Gastroesophageal sphincter (tissue), 4 donors: Measurements from ENCODE around the gene STMN3. TPM values are rescaled to one million over a fixed set of nuclear protein-coding genes. Genes with fewer than 3 reads are reported as not detected.

Experiments used
- ATAC-seq: fragments of 150-250 bp; one replicate; pipeline ENCODE4 v1.9.1; 2016; ENCODE audit warnings: mild to moderate bottlenecking, moderate library complexity
- H3K27ac ChIP-seq, 4 donors: fragments of 200-600 bp; sonication (generic) in 3 of 4; 1 replicate in 3 of 4; 2 replicates in 1 of 4; pipeline ENCODE4 v1.5.1; 2016 to 2019
- H3K27me3 ChIP-seq: fragments of 200-600 bp; sonication (generic); one replicate; pipeline ENCODE4 v1.5.1; 2019
- H3K36me3 ChIP-seq, 2 donors: fragments of 200-600 bp; sonication (generic); one replicate each; pipeline ENCODE4 v1.5.1; 2019; ENCODE audit warnings: control low read depth in 1 of 2
- H3K4me1 ChIP-seq, 3 donors: fragments of 200-600 bp; sonication (generic); 1 replicate in 2 of 3; 2 replicates in 1 of 3; pipeline ENCODE4 v1.5.1; 2016 to 2019; ENCODE audit warnings: control low read depth in 2 of 3
- H3K4me3 ChIP-seq, 2 donors: fragments of 200-600 bp; sonication (generic); one replicate each; pipeline ENCODE4 v1.5.1; 2019; ENCODE audit warnings: mild to moderate bottlenecking in 1 of 2, moderate library complexity in 1 of 2
- H3K9me3 ChIP-seq, 3 donors: fragments of 200-600 bp; sonication (generic); one replicate each; pipeline ENCODE4 v1.5.1; 2017 to 2019; ENCODE audit warnings: control low read depth in 2 of 3
- EP300 ChIP-seq: sonication (generic); formaldehyde crosslinking; IDR thresholded peaks from one replicate; pipeline ENCODE4 v1.6.1; 2017; ENCODE audit warnings: antibody characterized with exemption, mild to moderate bottlenecking
- POLR2A ChIP-seq, 2 donors: fragments of 450-650 bp; IDR thresholded peaks; one replicate each; pipeline ENCODE4 v1.6.1; 2017; ENCODE audit warnings: antibody characterized with exemption in 2 of 2, mild to moderate bottlenecking in 2 of 2, moderate library complexity in 1 of 2
- POLR2AphosphoS5 ChIP-seq: sonication (generic); formaldehyde crosslinking; IDR thresholded peaks from one replicate; pipeline ENCODE4 v1.6.1; 2017; ENCODE audit warnings: antibody characterized with exemption
- WGBS, 2 donors: methylation state at CpG; one replicate each; pipeline ENCODE4 v1.1.5; 2018; ENCODE audit warnings: low coverage in 1 of 2; 5-methylcytosine and 5-hydroxymethylcytosine counted together
- total RNA-seq, 4 donors: library from RNA; depleted of rRNA; stranded (reverse); fragments of >200 nt; gene quantifications; one replicate each; pipeline ENCODE4 v1.1.0, GENCODE V29; 2016
- TF ChIP-seq, protein P1 (sequence below), 4 experiments: fragments of 200-600 bp in 2 of 4; fragments of 450-650 bp in 2 of 4; sonication (generic) in 1 of 4; IDR thresholded peaks; one replicate each; pipeline ENCODE4 v1.5.1; 2017 to 2019; ENCODE audit warnings: antibody characterized with exemption in 4 of 4, mild to moderate bottlenecking in 2 of 4, moderate library complexity in 2 of 4

The STMN3 gene
- total RNA-seq, 4 donors from 2014 or later: 13.7 to 31.6 (median 17.0) TPM

DNA sequence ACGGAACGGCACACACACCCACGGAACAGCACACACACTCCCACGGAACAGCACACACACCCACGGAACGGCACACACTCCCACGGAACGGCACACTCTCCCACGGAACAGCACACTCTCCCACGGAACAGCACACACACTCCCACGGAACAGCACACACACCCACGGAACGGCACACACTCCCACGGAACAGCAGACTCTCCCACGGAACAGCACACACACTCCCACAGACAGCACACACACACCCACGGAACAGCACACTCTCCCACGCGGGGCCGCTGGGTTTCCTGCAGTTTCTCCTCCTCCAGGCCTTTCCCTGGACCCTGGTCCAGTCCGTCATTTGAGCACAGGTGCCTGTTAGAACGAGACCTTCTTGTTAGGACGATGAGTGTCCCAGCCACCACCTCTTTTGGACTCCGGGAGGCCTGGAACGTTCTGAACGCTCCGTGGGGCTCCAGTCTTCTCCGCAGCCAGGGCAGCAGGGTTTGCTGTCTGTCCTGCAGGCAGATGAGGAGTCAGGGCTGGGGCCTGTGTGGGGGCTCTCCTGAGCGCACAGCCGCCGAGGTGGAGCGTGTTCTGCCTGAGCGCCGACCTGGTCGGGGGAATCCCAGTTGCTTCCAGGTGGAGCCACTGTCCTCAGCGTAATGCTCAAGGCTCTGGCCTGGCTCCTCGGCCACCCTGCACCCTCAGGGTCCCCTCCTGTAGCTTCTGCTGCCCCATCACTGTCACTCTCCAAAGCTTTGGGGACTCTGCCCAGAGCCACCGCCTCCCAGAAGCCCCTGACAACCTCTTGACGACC lies 25.6 kb upstream of the STMN3 start:
- H3K9me3 ChIP-seq: no peaks in the 10 kb centered on the region
- H3K36me3 ChIP-seq: peaks cover 0 to 69% of the 10 kb centered on the region in 2 donors
- no peak overlapping the region for H3K27ac ChIP-seq
- H3K4me3 ChIP-seq: no peak overlapping the region
- no peak for ATAC-seq
- WGBS, 2 donors: 77 to 92% methylated on average over 6 to 19 of the region's 38 CpGs
- no peaks in the 10 kb centered on the region for H3K27me3 ChIP-seq
- peaks cover 0 to 21% (median 18%) of the 10 kb centered on the region in 3 donors for H3K4me1 ChIP-seq
- TF ChIP-seq POLR2A (IDR thresholded peaks at IDR 0.05): no peak
- no peak for TF ChIP-seq EP300
- TF ChIP-seq, protein P1, sequence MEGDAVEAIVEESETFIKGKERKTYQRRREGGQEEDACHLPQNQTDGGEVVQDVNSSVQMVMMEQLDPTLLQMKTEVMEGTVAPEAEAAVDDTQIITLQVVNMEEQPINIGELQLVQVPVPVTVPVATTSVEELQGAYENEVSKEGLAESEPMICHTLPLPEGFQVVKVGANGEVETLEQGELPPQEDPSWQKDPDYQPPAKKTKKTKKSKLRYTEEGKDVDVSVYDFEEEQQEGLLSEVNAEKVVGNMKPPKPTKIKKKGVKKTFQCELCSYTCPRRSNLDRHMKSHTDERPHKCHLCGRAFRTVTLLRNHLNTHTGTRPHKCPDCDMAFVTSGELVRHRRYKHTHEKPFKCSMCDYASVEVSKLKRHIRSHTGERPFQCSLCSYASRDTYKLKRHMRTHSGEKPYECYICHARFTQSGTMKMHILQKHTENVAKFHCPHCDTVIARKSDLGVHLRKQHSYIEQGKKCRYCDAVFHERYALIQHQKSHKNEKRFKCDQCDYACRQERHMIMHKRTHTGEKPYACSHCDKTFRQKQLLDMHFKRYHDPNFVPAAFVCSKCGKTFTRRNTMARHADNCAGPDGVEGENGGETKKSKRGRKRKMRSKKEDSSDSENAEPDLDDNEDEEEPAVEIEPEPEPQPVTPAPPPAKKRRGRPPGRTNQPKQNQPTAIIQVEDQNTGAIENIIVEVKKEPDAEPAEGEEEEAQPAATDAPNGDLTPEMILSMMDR (IDR thresholded peaks at IDR 0.05): no peak

- ATAC-seq: no peak
- peaks cover 0 to 77% of the 10 kb centered on the region in 2 donors for H3K36me3 ChIP-seq
- H3K4me1 ChIP-seq: peaks cover 0 to 17% (median 14%) of the 10 kb centered on the region in 3 donors
- H3K27ac ChIP-seq: no peak overlapping the region
- no peaks in the 10 kb centered on the region for H3K27me3 ChIP-seq
- no peaks in the 10 kb centered on the region for H3K9me3 ChIP-seq
- H3K4me3 ChIP-seq: no peak overlapping the region
- WGBS, 2 donors: no CpG with 5 or more reads among the region's 13 CpGs
- TF ChIP-seq POLR2A (IDR thresholded peaks at IDR 0.05) (no peak), EP300 (no peak), POLR2AphosphoS5 (no peak)
- TF ChIP-seq, protein P1 (IDR thresholded peaks at IDR 0.05): no peak
Observed at GRCh38 chr20:63678071-63678470, 24.8 kb upstream of the STMN3 start.

DNA sequence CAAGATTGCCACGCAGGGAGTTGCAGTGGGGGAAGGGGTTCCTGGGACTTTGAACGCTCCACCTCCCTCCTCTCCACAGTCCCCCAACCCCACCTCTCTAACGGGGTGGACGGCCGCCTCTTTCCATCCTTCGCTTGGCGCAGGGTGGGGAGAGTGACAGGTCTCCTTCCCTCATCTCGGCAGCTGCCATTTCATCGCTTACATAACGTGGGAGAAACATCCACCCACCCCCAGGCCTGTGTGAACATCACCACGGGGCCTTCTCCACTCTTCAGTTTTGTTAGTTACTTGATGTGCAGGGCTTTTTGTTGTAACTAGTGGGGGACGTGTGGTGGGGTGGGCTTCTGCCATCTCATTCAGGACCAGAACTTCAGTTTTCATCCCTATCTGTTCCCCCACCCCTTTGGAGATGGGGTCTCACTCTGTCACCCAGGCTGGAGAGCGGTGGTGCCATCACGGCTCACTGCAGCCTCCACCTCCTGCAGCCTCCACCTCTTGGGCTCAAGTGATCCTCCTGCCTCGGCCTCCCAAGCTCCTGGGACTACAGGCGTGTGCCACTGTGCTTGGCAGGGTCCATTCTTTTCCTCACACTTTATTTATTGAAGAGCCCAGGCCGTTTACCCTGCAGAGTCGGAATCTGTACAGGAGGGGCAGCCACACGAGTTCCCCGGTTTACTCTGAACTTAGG lies 22.6 kb upstream of the STMN3 start:
- 88 to 92% methylated on average over 5 to 16 of the region's 20 CpGs for WGBS, 2 donors
- Histone ChIP-seq H3K9me3 (no peaks in the 10 kb centered on the region), H3K4me1 (no peaks in the 10 kb centered on the region), H3K27me3 (no peaks in the 10 kb centered on the region), H3K4me3 (no peak overlapping the region), H3K27ac (no peak overlapping the region), H3K36me3 (peaks cover 0 to 96% of the 10 kb centered on the region in 2 donors)
- ATAC-seq: no peak
- no peak for TF ChIP-seq EP300
- TF ChIP-seq, protein P1 (IDR thresholded peaks at IDR 0.05): no peak
- TF ChIP-seq POLR2AphosphoS5: no peak
- TF ChIP-seq POLR2A (IDR thresholded peaks at IDR 0.05): no peak

GRCh38 chr20:63673951-63674350 lies 20.7 kb upstream of the STMN3 start:
- Histone ChIP-seq H3K4me3 (no peak overlapping the region), H3K27me3 (no peaks in the 10 kb centered on the region), H3K36me3 (peaks cover 0 to 89% of the 10 kb centered on the region in 2 donors), H3K27ac (no peak overlapping the region), H3K4me1 (no peaks in the 10 kb centered on the region), H3K9me3 (no peaks in the 10 kb centered on the region)
- TF ChIP-seq POLR2AphosphoS5: no peak
- TF ChIP-seq POLR2A (IDR thresholded peaks at IDR 0.05): no peak
- TF ChIP-seq, protein P1 (IDR thresholded peaks at IDR 0.05): no peak
- TF ChIP-seq EP300: no peak
- WGBS, 2 donors: 97% methylated on average over 6 of the region's 14 CpGs; no CpG with 5 or more reads in 1 of the 2 donors
- ATAC-seq: no peak
